Heart left ventricle (tissue), 13 donors: ENCODE measurements around the gene ATP11C.

Source experiments
- POLR2A ChIP-seq, 2 donors: fragments of 450-650 bp; IDR thresholded peaks; one replicate each; pipeline ENCODE4 v1.6.1; 2017; ENCODE audit warnings: antibody characterized with exemption in 2 of 2, mild to moderate bottlenecking in 2 of 2, moderate library complexity in 2 of 2
- TF ChIP-seq, protein P1 (sequence below), 12 donors: fragments of 200-600 bp; sonication (generic) in 4 of 12; IDR thresholded peaks; one replicate each; pipeline versions ENCODE4 v1.5.0 to v1.8.0; 2018 to 2022; ENCODE audit warnings: antibody characterized with exemption in 12 of 12, mild to moderate bottlenecking in 5 of 12
- donor health status: ischemic (EF 13 %, LVEDD 7.1; RV severe dilation, severe dysfunction).
- donor health status: DM: no; HTN: yes; CAD: no.
- donor health status: DM: no; HTN: no; CAD: no.
- donor health status: ischemic (EF 25% LVEDD 6.9; RV normal size, moderate dysfunction).
- donor health status: ischemic (EF 25% LVEDD 5.7; RV mildly dilated, moderate dysfunction).
- donor health status: ischemic (EF 35%, LVEDD 5.7; RV mildly dilated, moderate dysfunction).
- donor health status: nonischemic (EF 11% LVEDD 7.7; RV severe dilation, severe dysfunction).
- donor health status: DM: yes; HTN: yes; CAD: no.
- donor health status: PGD.
- donor health status: ischemic (EF 29% LVEDD 5.4; RV normal size, mild dysfunction).
- donor health status: nonischemic (EF 23%, LVEDD 6.1; RV moderate dilation, normal function).

DNA sequence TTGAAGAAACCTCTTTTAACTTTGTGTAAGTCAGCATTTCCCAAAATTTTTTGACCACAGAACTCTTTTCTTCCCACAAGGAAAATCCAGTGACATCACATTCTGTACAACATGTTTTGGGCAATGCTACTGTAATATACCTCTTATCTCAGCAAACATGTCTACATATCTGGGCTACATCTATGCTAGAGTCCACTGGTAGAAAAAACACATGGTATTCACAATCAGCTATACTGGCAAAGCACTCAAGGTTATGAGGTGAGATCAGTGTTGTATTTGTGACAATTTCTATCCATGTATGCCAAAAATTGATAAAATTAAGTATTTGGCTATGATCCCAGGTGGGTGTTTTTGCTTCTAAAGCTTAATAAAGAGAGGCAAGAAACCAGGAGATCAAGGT is 98.0 kb downstream of the ATP11C start:
- TF ChIP-seq, protein P1, sequence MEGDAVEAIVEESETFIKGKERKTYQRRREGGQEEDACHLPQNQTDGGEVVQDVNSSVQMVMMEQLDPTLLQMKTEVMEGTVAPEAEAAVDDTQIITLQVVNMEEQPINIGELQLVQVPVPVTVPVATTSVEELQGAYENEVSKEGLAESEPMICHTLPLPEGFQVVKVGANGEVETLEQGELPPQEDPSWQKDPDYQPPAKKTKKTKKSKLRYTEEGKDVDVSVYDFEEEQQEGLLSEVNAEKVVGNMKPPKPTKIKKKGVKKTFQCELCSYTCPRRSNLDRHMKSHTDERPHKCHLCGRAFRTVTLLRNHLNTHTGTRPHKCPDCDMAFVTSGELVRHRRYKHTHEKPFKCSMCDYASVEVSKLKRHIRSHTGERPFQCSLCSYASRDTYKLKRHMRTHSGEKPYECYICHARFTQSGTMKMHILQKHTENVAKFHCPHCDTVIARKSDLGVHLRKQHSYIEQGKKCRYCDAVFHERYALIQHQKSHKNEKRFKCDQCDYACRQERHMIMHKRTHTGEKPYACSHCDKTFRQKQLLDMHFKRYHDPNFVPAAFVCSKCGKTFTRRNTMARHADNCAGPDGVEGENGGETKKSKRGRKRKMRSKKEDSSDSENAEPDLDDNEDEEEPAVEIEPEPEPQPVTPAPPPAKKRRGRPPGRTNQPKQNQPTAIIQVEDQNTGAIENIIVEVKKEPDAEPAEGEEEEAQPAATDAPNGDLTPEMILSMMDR (IDR thresholded peaks at IDR 0.05): no peak
- no peak for TF ChIP-seq POLR2A (IDR thresholded peaks at IDR 0.05)
